Thyroid gland (tissue), 4 donors: ENCODE measurements around the gene HERC6.
"Not testable (repeated sequence)": the region's sequence is repeated elsewhere in the genome, so short reads cannot be mapped to it uniquely, and the experiment has no call there.

Source experiments
- CTCF ChIP-seq, 6 experiments: fragments of 200-600 bp in 3 of 6; fragments of 450-650 bp in 3 of 6; sonication (generic) in 3 of 6; IDR thresholded peaks; one replicate each; pipeline ENCODE4 v1.5.1; 2016 to 2019; ENCODE audit warnings: antibody characterized with exemption in 6 of 6, mild to moderate bottlenecking in 2 of 6, inconsistent platforms in 1 of 6, moderate library complexity in 1 of 6
- POLR2A ChIP-seq, 2 donors: fragments of 450-650 bp; IDR thresholded peaks; one replicate each; pipeline ENCODE4 v1.6.1; 2017; ENCODE audit warnings: antibody characterized with exemption in 2 of 2, mild to moderate bottlenecking in 2 of 2, moderate library complexity in 1 of 2

GRCh38 chr4:88369180-88369812, 9.4 kb upstream of the HERC6 start:
- peak; percentile 27 to 66 (median 53) for TF ChIP-seq CTCF (IDR thresholded peaks at IDR 0.05)
- not testable (repeated sequence) for TF ChIP-seq POLR2A (IDR thresholded peaks at IDR 0.05)
